ENCODE measurements around the gene GRIA1. TPM values are rescaled to one million over a fixed set of nuclear protein-coding genes. Genes with fewer than 3 reads are reported as not detected.

The GRIA1 gene
- total RNA-seq, 4 donors from 2014 or later, result 0.63 to 1.2 (median 0.93) TPM

DNA sequence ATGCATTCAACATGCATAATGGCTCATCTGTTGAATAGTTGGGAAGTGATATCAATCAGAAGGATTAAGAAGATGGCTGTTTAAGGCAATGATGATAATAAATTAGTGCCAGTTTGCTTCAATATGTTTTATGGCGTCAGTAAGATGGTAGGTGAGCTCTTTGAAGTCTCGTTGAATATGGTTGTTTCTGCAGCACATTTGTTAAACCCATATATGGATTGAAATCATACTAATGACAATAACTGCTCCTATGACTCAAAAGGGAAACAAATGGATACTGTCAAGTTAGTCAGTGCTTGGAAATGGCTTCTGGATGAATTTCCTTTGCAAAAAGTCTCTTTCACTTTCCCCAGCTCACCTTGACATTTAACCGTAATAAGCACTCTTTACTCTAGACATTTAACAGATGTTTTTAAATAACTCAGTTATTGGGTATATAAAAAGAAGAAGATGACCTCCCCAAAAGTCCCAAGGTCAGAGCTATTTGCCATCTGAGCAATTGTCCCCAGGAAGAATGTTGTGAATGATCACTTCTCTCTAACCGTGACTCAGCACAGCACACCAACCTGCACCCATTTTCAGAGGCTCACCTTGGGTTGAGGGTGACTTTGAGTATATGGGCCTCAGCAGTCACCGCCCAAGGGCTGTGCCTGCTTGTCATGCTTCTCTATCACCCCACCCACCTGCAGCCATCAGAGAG is 133.4 kb downstream of the GRIA1 start:
- no peaks in the 10 kb centered on the region for H3K9me3 ChIP-seq
- peaks cover 0 to 22% (median 4%) of the 10 kb centered on the region in 4 donors for H3K4me1 ChIP-seq
- no peak for DNase-seq (ENCODE audit: extremely low spot score)
- H3K36me3 ChIP-seq, result no peaks in the 10 kb centered on the region
- H3K27me3 ChIP-seq, result no peaks in the 10 kb centered on the region
- no peak overlapping the region for H3K27ac ChIP-seq (replicated peaks in 1 of 4)
- intact Hi-C loops (cut with DNase I), result no loop called here
- H3K4me3 ChIP-seq, result no peak overlapping the region
- 74% methylated on average over 5 of the region's 5 CpGs for WGBS
- TF ChIP-seq POLR2AphosphoS5 (IDR thresholded peaks at IDR 0.05) (no peak), CTCF (IDR thresholded peaks at IDR 0.05) (no peak), POLR2A (IDR thresholded peaks at IDR 0.05; ENCODE audit: low read depth) (no peak), EP300 (IDR thresholded peaks at IDR 0.05) (no peak)

DNA sequence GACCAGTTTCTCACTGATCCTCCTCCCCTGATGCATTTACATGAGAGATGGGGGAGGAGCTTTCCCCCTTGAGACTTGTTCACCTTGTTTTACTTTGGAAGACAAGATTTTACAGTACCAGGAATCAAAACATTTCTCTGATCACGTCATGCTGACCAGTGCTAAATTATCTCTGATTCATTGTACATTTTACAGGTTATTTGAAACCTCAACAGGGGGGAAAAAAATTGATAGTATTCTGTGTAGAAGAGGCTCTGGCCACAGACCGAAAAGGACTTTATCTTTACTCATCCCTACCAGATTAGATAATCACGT is 133.9 kb downstream of the GRIA1 start:
- DNase-seq (ENCODE audit: extremely low spot score), result no peak
- WGBS, result 86% methylated on average over 3 of the region's 3 CpGs
- TF ChIP-seq POLR2A (IDR thresholded peaks at IDR 0.05; ENCODE audit: low read depth) (no peak), EP300 (IDR thresholded peaks at IDR 0.05) (no peak), POLR2AphosphoS5 (IDR thresholded peaks at IDR 0.05) (no peak), CTCF (IDR thresholded peaks at IDR 0.05) (no peak)
- no peaks in the 10 kb centered on the region for H3K36me3 ChIP-seq
- intact Hi-C loops (cut with DNase I), result no loop called here
- peaks cover 0 to 22% (median 9%) of the 10 kb centered on the region in 4 donors for H3K4me1 ChIP-seq
- no peaks in the 10 kb centered on the region for H3K27me3 ChIP-seq
- H3K9me3 ChIP-seq, result no peaks in the 10 kb centered on the region
- H3K27ac ChIP-seq (replicated peaks in 1 of 4), result no peak overlapping the region
- no peak overlapping the region for H3K4me3 ChIP-seq

- Histone ChIP-seq H3K4me3 (no peak overlapping the region), H3K9me3 (no peaks in the 10 kb centered on the region), H3K4me1 (peaks cover 0 to 22% (median 12%) of the 10 kb centered on the region in 4 donors), H3K27me3 (no peaks in the 10 kb centered on the region), H3K27ac (replicated peaks in 1 of 4) (no peak overlapping the region), H3K36me3 (no peaks in the 10 kb centered on the region)
- TF ChIP-seq CTCF (IDR thresholded peaks at IDR 0.05) (no peak), EP300 (IDR thresholded peaks at IDR 0.05) (no peak), POLR2A (IDR thresholded peaks at IDR 0.05; ENCODE audit: low read depth) (no peak), POLR2AphosphoS5 (IDR thresholded peaks at IDR 0.05) (no peak)
- intact Hi-C loops (cut with DNase I), result no loop called here
- WGBS, result 81% methylated on average over 7 of the region's 7 CpGs
- DNase-seq (ENCODE audit: extremely low spot score), result no peak
Measured at GRCh38 chr5:153625826-153626354, 135.4 kb downstream of the GRIA1 start.

DNA sequence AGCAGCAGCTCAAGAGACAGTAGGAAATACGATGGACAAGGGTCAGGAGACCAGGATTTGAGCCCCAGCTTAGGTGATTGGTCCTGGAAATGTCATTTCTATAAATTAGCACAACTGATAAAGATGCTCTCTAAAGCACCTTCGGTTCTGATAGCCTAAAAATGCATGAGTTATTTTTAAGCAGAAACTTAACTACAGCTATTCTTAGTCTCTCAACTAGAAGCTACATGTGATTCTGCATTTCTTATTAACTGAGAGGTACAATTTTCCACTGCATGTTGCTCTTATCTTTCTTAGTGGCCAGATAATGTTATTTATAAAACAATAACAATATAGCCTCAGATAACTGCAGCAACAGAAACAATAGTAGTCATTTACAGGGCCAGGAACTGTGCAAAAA is 136.4 kb downstream of the GRIA1 start:
- TF ChIP-seq POLR2A (IDR thresholded peaks at IDR 0.05; ENCODE audit: low read depth), result no peak
- no peak for TF ChIP-seq POLR2AphosphoS5 (IDR thresholded peaks at IDR 0.05)
- TF ChIP-seq CTCF (IDR thresholded peaks at IDR 0.05), result no peak
- TF ChIP-seq EP300 (IDR thresholded peaks at IDR 0.05), result no peak
- intact Hi-C loops (cut with DNase I), result no loop called here
- H3K4me1 ChIP-seq, result peaks cover 0 to 22% (median 12%) of the 10 kb centered on the region in 4 donors

More for the DNA sequence above, 136.4 kb downstream of the GRIA1 start:
- Histone ChIP-seq H3K4me3 (no peak overlapping the region), H3K9me3 (no peaks in the 10 kb centered on the region), H3K27ac (replicated peaks in 1 of 4) (no peak overlapping the region), H3K27me3 (no peaks in the 10 kb centered on the region), H3K36me3 (no peaks in the 10 kb centered on the region)
- no peak for DNase-seq (ENCODE audit: extremely low spot score)
- 81% methylated on average over 2 of the region's 2 CpGs for WGBS
